MM.1S (cell line): ENCODE results near the gene PCGF3.
"Not testable (repeated sequence)": the region's sequence is repeated elsewhere in the genome, so short reads cannot be mapped to it uniquely, and the experiment has no call there.

Source experiments
- DNase-seq: peaks from one replicate; pipeline ENCODE4 v3.0.0-alpha.2; 2015
- H2AFZ ChIP-seq: fragments of 300-600 bp; sonication (generic); 2 replicates; pipeline ENCODE4 v1.6.0; 2016; ENCODE audit warnings: antibody characterized with exemption, low read length
- H3F3A ChIP-seq: fragments of 300-600 bp; sonication (generic); 2 replicates; pipeline ENCODE4 v1.6.1; 2016; ENCODE audit warnings: mild to moderate bottlenecking, antibody characterized with exemption, low read length, moderate library complexity, mixed read lengths; ENCODE audit not compliant: insufficient read depth
- H3K27ac ChIP-seq: fragments of 300-600 bp; sonication (generic); 2 replicates; pipeline ENCODE4 v1.5.1; 2016; ENCODE audit warnings: mild to moderate bottlenecking, low read length
- H3K27me3 ChIP-seq: fragments of 300-600 bp; sonication (generic); replicated peaks from 2 replicates; pipeline ENCODE4 v1.6.0; 2016; ENCODE audit warnings: low read length; ENCODE audit not compliant: insufficient read depth
- H3K36me3 ChIP-seq: fragments of 300-600 bp; sonication (generic); replicated peaks from 2 replicates; pipeline ENCODE4 v1.6.1; 2016; ENCODE audit warnings: mild to moderate bottlenecking, low read length, mixed read lengths; ENCODE audit not compliant: insufficient read depth
- H3K4me1 ChIP-seq: fragments of 300-600 bp; sonication (generic); 2 replicates; pipeline ENCODE4 v1.6.1; 2016; ENCODE audit warnings: low read length, mixed read lengths
- H3K4me2 ChIP-seq: fragments of 300-600 bp; sonication (generic); 2 replicates; pipeline ENCODE4 v1.6.0; 2016; ENCODE audit warnings: low read depth, low read length
- H3K4me3 ChIP-seq: fragments of 300-600 bp; sonication (generic); 2 replicates; pipeline ENCODE4 v1.5.1; 2016; ENCODE audit warnings: low read length, mixed read lengths
- H3K79me2 ChIP-seq: fragments of 300-600 bp; sonication (generic); 2 replicates; pipeline ENCODE4 v1.6.1; 2016; ENCODE audit warnings: mixed run types, low read length, mixed read lengths
- H3K9ac ChIP-seq: fragments of 300-600 bp; sonication (generic); 2 replicates; pipeline ENCODE4 v1.6.1; 2016; ENCODE audit warnings: low read length, mixed read lengths
- H3K9me2 ChIP-seq: fragments of 300-600 bp; sonication (generic); replicated peaks from 2 replicates; pipeline ENCODE4 v1.6.1; 2016; ENCODE audit warnings: mild to moderate bottlenecking, low read length, mixed read lengths; ENCODE audit not compliant: insufficient read depth
- H3K9me3 ChIP-seq: fragments of 300-600 bp; sonication (generic); replicated peaks from 2 replicates; pipeline ENCODE4 v1.6.1; 2016; ENCODE audit warnings: mild to moderate bottlenecking, low read length, mixed read lengths; ENCODE audit not compliant: insufficient read depth
- H4K20me1 ChIP-seq: fragments of 300-600 bp; sonication (generic); 2 replicates; pipeline ENCODE4 v1.6.1; 2016; ENCODE audit warnings: mild to moderate bottlenecking, low read length, moderate library complexity, mixed read lengths; ENCODE audit not compliant: insufficient read depth
- CTCF ChIP-seq: fragments of 300-600 bp; sonication (generic); IDR thresholded peaks from 2 replicates; pipeline ENCODE4 v1.5.1; 2016; ENCODE audit warnings: antibody characterized with exemption, low read length, mixed read lengths
- EZH2 ChIP-seq: fragments of 300-600 bp; sonication (generic); optimal IDR thresholded peaks from 2 replicates; pipeline ENCODE3; 2017; ENCODE audit warnings: low read depth, mild to moderate bottlenecking, antibody characterized with exemption, low read length, mixed read lengths
- EZH2phosphoT487 ChIP-seq: fragments of 300-600 bp; sonication (generic); IDR thresholded peaks from 2 replicates; pipeline ENCODE4 v1.6.1; 2018; ENCODE audit warnings: antibody characterized with exemption, low read length

Gene PCGF3

GRCh38 chr4:754221-755120 is 48.8 kb downstream of the PCGF3 start:
- no peaks in the 10 kb centered on the region for H3K4me1 ChIP-seq
- no peak overlapping the region for H3K9ac ChIP-seq
- no peak overlapping the region for H3K4me3 ChIP-seq
- no peak overlapping the region for H3K4me2 ChIP-seq
- no peaks in the 10 kb centered on the region for H3K9me2 ChIP-seq
- H3K79me2 ChIP-seq = no peaks in the 10 kb centered on the region
- H3K27me3 ChIP-seq = no peaks in the 10 kb centered on the region
- H3F3A ChIP-seq = no peaks in the 10 kb centered on the region
- no peak overlapping the region for H3K27ac ChIP-seq
- H2AFZ ChIP-seq = no peak overlapping the region
- DNase-seq = no peak
- no peaks in the 10 kb centered on the region for H4K20me1 ChIP-seq
- H3K9me3 ChIP-seq = no peaks in the 10 kb centered on the region
- no peak for TF ChIP-seq CTCF
- no peak for TF ChIP-seq EZH2
- no peak for TF ChIP-seq EZH2phosphoT487
- H3K36me3 ChIP-seq = no peaks in the 10 kb centered on the region

- no peaks in the 10 kb centered on the region for H3K79me2 ChIP-seq
- H4K20me1 ChIP-seq = no peaks in the 10 kb centered on the region
- H3K9me2 ChIP-seq = no peaks in the 10 kb centered on the region
- no peaks in the 10 kb centered on the region for H3K27me3 ChIP-seq
- no peaks in the 10 kb centered on the region for H3K36me3 ChIP-seq
- no peak overlapping the region for H3K4me2 ChIP-seq
- no peaks in the 10 kb centered on the region for H3F3A ChIP-seq
- no peaks in the 10 kb centered on the region for H3K9me3 ChIP-seq
- H3K9ac ChIP-seq = no peak overlapping the region
- TF ChIP-seq EZH2phosphoT487 (no peak), EZH2 (no peak), CTCF (no peak)
- H3K4me3 ChIP-seq = no peak overlapping the region
- no peaks in the 10 kb centered on the region for H3K4me1 ChIP-seq
- no peak overlapping the region for H2AFZ ChIP-seq
- no peak for DNase-seq
- H3K27ac ChIP-seq = no peak overlapping the region
Measured at GRCh38 chr4:757111-757510, 51.5 kb downstream of the PCGF3 start.

GRCh38 chr4:759810-760209 is 54.2 kb downstream of the PCGF3 start:
- not testable (repeated sequence) for H3K79me2 ChIP-seq, H3K27me3 ChIP-seq, H3K9ac ChIP-seq, H3K4me2 ChIP-seq, H3K36me3 ChIP-seq, H2AFZ ChIP-seq, H3K27ac ChIP-seq, H3K9me2 ChIP-seq, H3K4me1 ChIP-seq, H3F3A ChIP-seq, H3K9me3 ChIP-seq, H3K4me3 ChIP-seq, H4K20me1 ChIP-seq, DNase-seq

GRCh38 chr4:760616-761015 is 55.0 kb downstream of the PCGF3 start:
- H3K4me2 ChIP-seq = no peak overlapping the region
- H3K9me3 ChIP-seq = no peaks in the 10 kb centered on the region
- no peak overlapping the region for H2AFZ ChIP-seq
- no peak overlapping the region for H3K27ac ChIP-seq
- no peaks in the 10 kb centered on the region for H3K79me2 ChIP-seq
- H3F3A ChIP-seq = no peaks in the 10 kb centered on the region
- H3K4me1 ChIP-seq = no peaks in the 10 kb centered on the region
- H3K4me3 ChIP-seq = no peak overlapping the region
- no peaks in the 10 kb centered on the region for H3K9me2 ChIP-seq
- H3K36me3 ChIP-seq = no peaks in the 10 kb centered on the region
- no peaks in the 10 kb centered on the region for H3K27me3 ChIP-seq
- no peak overlapping the region for H3K9ac ChIP-seq
- DNase-seq = no peak
- TF ChIP-seq EZH2 = no peak
- no peak for TF ChIP-seq CTCF
- TF ChIP-seq EZH2phosphoT487 = no peak
- no peaks in the 10 kb centered on the region for H4K20me1 ChIP-seq
